GM21717 (cell line): ENCODE measurements around the gene VWC2L.
A peak's percentile ranks its signal among the peaks of the same experiment; 100 is the strongest.

ENCODE experiments used
- ATAC-seq: cut with Tn5 transposase; IDR thresholded peaks from one replicate; pipeline ENCODE4 v1.9.1; 2021; ENCODE audit warnings: mild to moderate bottlenecking, moderate library complexity; ENCODE audit not compliant: unreplicated experiment

The VWC2L gene

GRCh38 chr2:214465363-214466146, 54.7 kb downstream of the VWC2L start:
- ATAC-seq = no peak

- no peak for ATAC-seq
Measured at GRCh38 chr2:214469728-214470127, 58.9 kb downstream of the VWC2L start.

GRCh38 chr2:214471382-214471781, 60.5 kb downstream of the VWC2L start:
- no peak for ATAC-seq

GRCh38 chr2:214471990-214472389, 61.1 kb downstream of the VWC2L start:
- ATAC-seq = no peak

GRCh38 chr2:214477305-214477704, 66.5 kb downstream of the VWC2L start:
- ATAC-seq = no peak

- no peak for ATAC-seq
Measured at GRCh38 chr2:214481204-214481603, 70.3 kb downstream of the VWC2L start.

GRCh38 chr2:214482728-214483127, 71.9 kb downstream of the VWC2L start:
- no peak for ATAC-seq

GRCh38 chr2:214484239-214484638, 73.4 kb downstream of the VWC2L start:
- ATAC-seq = no peak

- ATAC-seq = no peak
Measured at GRCh38 chr2:214484701-214485100, 73.8 kb downstream of the VWC2L start.

- ATAC-seq = no peak
Measured at GRCh38 chr2:214489181-214489580, 78.3 kb downstream of the VWC2L start.

- no peak for ATAC-seq
Measured at GRCh38 chr2:214489702-214490101, 78.8 kb downstream of the VWC2L start.

- peak; percentile 60 for ATAC-seq
Measured at GRCh38 chr2:214492152-214492551, 81.3 kb downstream of the VWC2L start.

- no peak for ATAC-seq
Measured at GRCh38 chr2:214492608-214493007, 81.8 kb downstream of the VWC2L start.

GRCh38 chr2:214497489-214497888, 86.6 kb downstream of the VWC2L start:
- no peak for ATAC-seq

GRCh38 chr2:214503568-214503967, 92.7 kb downstream of the VWC2L start:
- no peak for ATAC-seq

- ATAC-seq = no peak
Measured at GRCh38 chr2:214504599-214505376, 93.9 kb downstream of the VWC2L start.

GRCh38 chr2:214507032-214507431, 96.2 kb downstream of the VWC2L start:
- no peak for ATAC-seq

GRCh38 chr2:214514704-214515103, 103.8 kb downstream of the VWC2L start:
- ATAC-seq = no peak

- no peak for ATAC-seq
Measured at GRCh38 chr2:214515111-214515510, 104.3 kb downstream of the VWC2L start.

GRCh38 chr2:214519258-214519818, 108.5 kb downstream of the VWC2L start:
- ATAC-seq = no peak

GRCh38 chr2:214529021-214529420, 118.2 kb downstream of the VWC2L start:
- ATAC-seq = no peak

- no peak for ATAC-seq
Measured at GRCh38 chr2:214529514-214529913, 118.7 kb downstream of the VWC2L start.
